K562 (cell line): ENCODE measurements around the gene ADM5. TPM values are rescaled to one million over a fixed set of nuclear protein-coding genes. Genes with fewer than 3 reads are reported as not detected.

Experiments used
- ATAC-seq: fragments of 200-7000 bp; cut with Tn5 transposase; 3 replicates; pipeline ENCODE4 v1.9.1; 2020; ENCODE audit warnings: moderate library complexity
- BruUV-seq: library from RNA; stranded (reverse); fragments of 400-500 nt; replicated peaks from 2 replicates; lab custom pipeline; 2021; lab: Mats Ljungman, UMichigan
- CTCF ChIA-PET: fragments of 300-600 bp; formaldehyde crosslinking; extraction: SDS; loops from one replicate; lab custom pipeline; 2021; ENCODE audit warnings: low intra/inter-chr PET ratio; lab: Yijun Ruan, JAX
- POLR2A ChIA-PET: fragments of 300-600, 350-650 bp; sonication (Branson Sonifier 250); formaldehyde crosslinking; extraction: SDS; loops from one replicate; lab custom pipeline; 2021; ENCODE audit warnings: antibody characterized with exemption, inconsistent platforms; lab: Yijun Ruan, JAX
- DNase-seq, 4 experiments: peaks; one replicate each; pipeline versions ENCODE4 v3.0.0 to v3.0.0-alpha.2; 2011 to 2018; ENCODE audit warnings: low spot score in 3 of 4, mixed read lengths in 3 of 4; ENCODE audit errors: extremely low read depth in 1 of 4
- FAIRE-seq: peaks from 2 replicates; lab custom pipeline; 2011; peaks lifted over from hg19 to GRCh38; lab: Jason Lieb, UNC
- H2AFZ ChIP-seq: 2 replicates; pipeline ENCODE4 v1.6.0; 2011; ENCODE audit warnings: low read depth, low read length, control low read depth, inconsistent platforms
- H3K27ac ChIP-seq: fragments of 200-600 bp; 3 replicates; pipeline ENCODE4 v1.8.0; 2011; ENCODE audit warnings: low read depth, mild to moderate bottlenecking, control low read depth, inconsistent platforms, low read length, moderate library complexity, mixed read lengths; ENCODE audit errors: extremely low read depth
- H3K27me3 ChIP-seq, 2 experiments: fragments of 300-600 bp in 1 of 2; 2 replicates in 1 of 2; 3 replicates in 1 of 2; pipeline versions ENCODE4 v1.6.0 to v1.8.0; 2011; ENCODE audit warnings: inconsistent platforms in 2 of 2, low read length in 2 of 2, mild to moderate bottlenecking in 1 of 2, mixed read lengths in 1 of 2, moderate library complexity in 1 of 2; ENCODE audit not compliant: control insufficient read depth in 2 of 2, insufficient read depth in 2 of 2
- H3K36me3 ChIP-seq: fragments of 300-600 bp; 3 replicates; pipeline ENCODE4 v1.8.0; 2011; ENCODE audit warnings: mild to moderate bottlenecking, low read length, inconsistent platforms; ENCODE audit not compliant: control insufficient read depth, insufficient read depth
- H3K4me1 ChIP-seq, 2 experiments: fragments of 200-600 bp in 1 of 2; replicated peaks in 1 of 2; 2 replicates in 1 of 2; 3 replicates in 1 of 2; pipeline versions ENCODE4 v1.5.1 to v1.8.0; 2011; ENCODE audit warnings: inconsistent platforms in 2 of 2, low read length in 2 of 2, mild to moderate bottlenecking in 1 of 2, mixed read lengths in 1 of 2, moderate library complexity in 1 of 2; ENCODE audit not compliant: control insufficient read depth in 2 of 2, insufficient read depth in 2 of 2
- H3K4me2 ChIP-seq: 2 replicates; pipeline ENCODE4 v1.6.1; 2011; ENCODE audit warnings: low read length, control low read depth, inconsistent platforms, mixed read lengths; ENCODE audit not compliant: insufficient read depth
- H3K4me3 ChIP-seq: fragments of 200-600 bp; sonication (generic), shearing (Covaris generic); 2 replicates; pipeline ENCODE4 v1.5.1; 2016; ENCODE audit warnings: control low read depth, inconsistent platforms
- H3K79me2 ChIP-seq: fragments of 200-600 bp; 3 replicates; pipeline ENCODE4 v1.8.0; 2011; ENCODE audit warnings: low read length, inconsistent platforms; ENCODE audit not compliant: control insufficient read depth, insufficient read depth
- H3K9ac ChIP-seq, 2 experiments: 2 replicates each; pipeline versions ENCODE4 v1.6.0 to v1.6.1; 2011; ENCODE audit warnings: low read depth in 2 of 2, low read length in 2 of 2, control low read depth in 1 of 2, inconsistent platforms in 1 of 2, mild to moderate bottlenecking in 1 of 2, mixed read lengths in 1 of 2; ENCODE audit not compliant: insufficient read depth in 1 of 2
- H3K9me1 ChIP-seq: one replicate; pipeline ENCODE4 v1.6.0; 2011; ENCODE audit warnings: inconsistent platforms, mild to moderate bottlenecking, low read length, moderate library complexity; ENCODE audit not compliant: control insufficient read depth, insufficient read depth
- H3K9me3 ChIP-seq: replicated peaks from 2 replicates; pipeline ENCODE4 v1.5.1; 2011; ENCODE audit warnings: low read depth, low read length, inconsistent platforms; ENCODE audit not compliant: control insufficient read depth, insufficient read depth
- H4K20me1 ChIP-seq: replicated peaks from 2 replicates; pipeline ENCODE4 v1.6.1; 2011; ENCODE audit warnings: low read length, inconsistent platforms, mixed read lengths; ENCODE audit not compliant: control insufficient read depth, insufficient read depth
- NCOA2 ChIP-seq, 2 experiments: fragments of 450-650 bp; IDR thresholded peaks; 2 replicates each; pipeline ENCODE4 v1.6.1; 2018; ENCODE audit warnings: mild to moderate bottlenecking in 2 of 2, moderate library complexity in 1 of 2; ENCODE audit not compliant: partially characterized antibody in 2 of 2
- NFE2 ChIP-seq: IDR thresholded peaks from 2 replicates; pipeline ENCODE4 v1.6.1; 2014; ENCODE audit warnings: antibody characterized with exemption, low read depth
- PCBP1 ChIP-seq: fragments of 200-400 bp; formaldehyde crosslinking; IDR thresholded peaks from 2 replicates; pipeline ENCODE4 v1.6.1; 2018; ENCODE audit warnings: mild to moderate bottlenecking, low read depth, low read length; ENCODE audit not compliant: poor library complexity, severe bottlenecking
- POLR2B ChIP-seq: fragments of 450-650 bp; IDR thresholded peaks from 2 replicates; pipeline ENCODE4 v1.6.1; 2018; ENCODE audit warnings: low read depth; ENCODE audit not compliant: partially characterized antibody
- SUPT5H ChIP-seq: fragments of 450-650 bp; IDR thresholded peaks from 2 replicates; pipeline ENCODE4 v1.6.1; 2016
- ZBTB7A ChIP-seq: IDR thresholded peaks from 2 replicates; pipeline ENCODE4 v1.6.1; 2011; ENCODE audit warnings: low read depth, mild to moderate bottlenecking, low read length, moderate library complexity, borderline replicate concordance; ENCODE audit not compliant: control insufficient read depth
- ZNF239 ChIP-seq: fragments of 250-450 bp; sonication (Bioruptor Pico); IDR thresholded peaks from 2 replicates; pipeline ENCODE4 v1.4.0; 2020; ENCODE audit warnings: mild to moderate bottlenecking
- WGBS: fragments of 100-300 bp; shearing (Covaris generic); methylation state at CpG from one replicate; pipeline ENCODE4 v1.1.6; 2016; ENCODE audit warnings: low coverage, mixed read lengths; ENCODE audit not compliant: insufficient coverage; ENCODE audit errors: missing lambda C conversion rate; 5-methylcytosine and 5-hydroxymethylcytosine counted together
- in situ Hi-C: fragments of 300-500 bp; cut with MboI; formaldehyde crosslinking; loops from 4 replicates; pipeline ENCODE4 v1.15.0; 2018; ENCODE audit warnings: inconsistent platforms, mixed read lengths
- intact Hi-C: fragments of 100-400 bp; cut with micrococcal nuclease; formaldehyde crosslinking; loops from 2 replicates; pipeline ENCODE4 v1.14.2; 2022
- polyA plus RNA-seq, 8 experiments: library from polyadenylated mRNA; depleted of rRNA in 4 of 8; stranded (reverse) in 5 of 8; unstranded in 3 of 8; fragments of >200 nt; fragmentation: Nextera tagmentation in 2 of 8; fragmentation: Illumina TruSeq in 1 of 8; extraction: Ambion mirVana in 2 of 8; extraction: Trizol in 1 of 8; gene quantifications; 2 replicates each; pipeline versions ENCODE4 v1.2.1 to v1.2.3, GENCODE V29; 2011 to 2014; ENCODE audit warnings: inconsistent platforms in 1 of 8, missing spikeins in 1 of 8
- total RNA-seq, 7 experiments: library from RNA; depleted of rRNA in 6 of 7; stranded (reverse); fragments of >200 nt in 6 of 7; fragmentation: Illumina TruSeq in 2 of 7; extraction: Trizol in 2 of 7; gene quantifications; 2 replicates each; pipeline versions ENCODE4 v1.2.1 to v1.2.3, GENCODE V29; 2011 to 2021; ENCODE audit warnings: low replicate concordance in 1 of 7
- TF ChIP-seq, protein P1 (sequence below): fragments of 250-450 bp; sonication (Bioruptor Pico); IDR thresholded peaks from 2 replicates; pipeline ENCODE4 v1.8.0; 2021; ENCODE audit warnings: moderate library complexity, mild to moderate bottlenecking, inconsistent platforms
- TF ChIP-seq, protein P2 (sequence below): fragments of 250-450 bp; sonication (Bioruptor Pico); IDR thresholded peaks from 2 replicates; pipeline ENCODE4 v1.4.0; 2020; ENCODE audit warnings: mild to moderate bottlenecking, moderate library complexity

Gene ADM5
- total and polyA plus RNA-seq, 9 of the 15 experiments (the other 6 are each of a cell fraction or from before 2014, with no cell fraction given): 0.13 to 8.4 (median 2.0) TPM; not detected in 1

DNA sequence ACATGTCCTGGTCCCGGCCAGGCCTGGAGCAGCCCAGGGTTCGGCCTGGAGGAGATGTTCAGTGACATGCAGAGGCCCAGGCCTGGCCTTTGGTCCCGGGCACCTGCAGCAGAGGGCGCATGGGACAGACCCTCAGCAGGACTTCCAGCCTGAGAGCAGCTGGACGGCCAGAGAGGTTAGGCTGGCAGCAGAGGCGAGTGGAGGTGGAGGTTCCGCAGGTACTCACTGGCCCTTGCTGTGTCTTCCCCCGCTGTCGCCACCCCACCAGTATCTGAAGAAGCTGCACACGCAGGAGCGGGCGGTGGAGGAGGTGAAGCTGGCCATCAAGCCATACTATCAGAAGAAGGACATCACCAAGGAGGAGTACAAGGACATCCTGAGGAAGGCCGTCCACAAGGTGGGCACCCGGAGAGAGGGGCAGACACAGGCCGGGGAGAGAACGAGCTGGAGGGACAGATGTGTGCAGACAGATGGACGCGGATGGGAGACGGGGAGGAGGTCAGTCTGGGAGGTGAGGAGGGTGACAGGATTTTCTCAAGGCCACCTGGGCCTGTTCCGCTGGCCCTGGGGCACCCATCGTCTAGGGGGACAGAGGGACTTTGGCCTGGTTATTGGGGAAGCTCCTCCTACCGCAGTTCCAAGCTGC is 31.8 kb upstream of the ADM5 start:
- DNase-seq (no peak), ATAC-seq (no peak), FAIRE-seq (no peak)
- TF ChIP-seq, protein P1, sequence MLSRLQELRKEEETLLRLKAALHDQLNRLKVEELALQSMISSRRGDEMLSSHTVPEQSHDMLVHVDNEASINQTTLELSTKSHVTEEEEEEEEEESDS (CRISPR knock-in tag): no peak
- TF ChIP-seq ZNF239 (CRISPR knock-in tag) (no peak), PCBP1 (no peak), NFE2 (no peak), SUPT5H (0 out of 2 replicates have a peak, but pooled peaks have one; percentile 15), NCOA2 (IDR thresholded peaks at IDR 0.05; ENCODE audit: partially characterized antibody in 2 of 2) (no peak), POLR2B (peak; percentile 20), ZBTB7A (no peak)
- TF ChIP-seq, protein P2, sequence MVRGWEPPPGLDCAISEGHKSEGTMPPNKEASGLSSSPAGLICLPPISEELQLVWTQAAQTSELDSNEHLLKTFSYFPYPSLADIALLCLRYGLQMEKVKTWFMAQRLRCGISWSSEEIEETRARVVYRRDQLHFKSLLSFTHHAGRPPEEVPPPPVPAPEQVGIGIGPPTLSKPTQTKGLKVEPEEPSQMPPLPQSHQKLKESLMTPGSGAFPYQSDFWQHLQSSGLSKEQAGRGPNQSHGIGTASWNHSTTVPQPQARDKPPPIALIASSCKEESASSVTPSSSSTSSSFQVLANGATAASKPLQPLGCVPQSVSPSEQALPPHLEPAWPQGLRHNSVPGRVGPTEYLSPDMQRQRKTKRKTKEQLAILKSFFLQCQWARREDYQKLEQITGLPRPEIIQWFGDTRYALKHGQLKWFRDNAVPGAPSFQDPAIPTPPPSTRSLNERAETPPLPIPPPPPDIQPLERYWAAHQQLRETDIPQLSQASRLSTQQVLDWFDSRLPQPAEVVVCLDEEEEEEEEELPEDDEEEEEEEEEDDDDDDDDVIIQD (CRISPR knock-in tag): no peak
- intact Hi-C loops: no loop called here
- WGBS: 91% methylated on average over 18 of the region's 22 CpGs
- H3K27me3 ChIP-seq: no peaks in the 10 kb centered on the region
- no peak overlapping the region for H3K4me3 ChIP-seq
- H3K4me1 ChIP-seq: peaks cover 0 to 24% of the 10 kb centered on the region in 2 experiments; a peak in 2 of 5 replicates
- ChIA-PET CTCF (no interaction called here), POLR2A (interaction anchor here (1.4 to 4.8 kb wide), 4 partner anchors 8 to 17 kb away, joined by 3 to 28 read pairs (median 10); partner anchors contain the start of genes BCL2L12, IRF3, RRAS and SCAF1)
- H3K9me3 ChIP-seq: 0 out of 2 replicates have a peak, but pooled peaks cover 2% of the 10 kb centered on the region
- no peaks in the 10 kb centered on the region for H3K79me2 ChIP-seq
- H3K4me2 ChIP-seq: no peak overlapping the region
- no peak overlapping the region for H3K27ac ChIP-seq
- in situ Hi-C loops: no loop called here
- no peak overlapping the region for H2AFZ ChIP-seq
- H3K9ac ChIP-seq: peak overlapping the region in 1 of 2 experiments; percentile 74; a peak in 2 of 4 replicates
- 0 out of 2 replicates have a peak, but pooled peaks cover 14% of the 10 kb centered on the region for H4K20me1 ChIP-seq
- peaks cover 2% of the 10 kb centered on the region for H3K9me1 ChIP-seq
- BruUV-seq: no TSS peak
- H3K36me3 ChIP-seq: peaks cover 94% of the 10 kb centered on the region; the same call in 2 of the 3 replicates
